Progenitor cell of endocrine pancreas (in vitro differentiated cells): ENCODE results near the gene CEP170B. TPM values are rescaled to one million over a fixed set of nuclear protein-coding genes. Genes with fewer than 3 reads are reported as not detected.
"Not testable (repeated sequence)": the region's sequence is repeated elsewhere in the genome, so short reads cannot be mapped to it uniquely, and the experiment has no call there.

Experiments
- DNase-seq: peaks from one replicate; pipeline ENCODE4 v3.0.0; 2021; ENCODE audit warnings: low spot score; ENCODE audit not compliant: unreplicated experiment
- H3K27ac Mint-ChIP-seq: 2 replicates; pipeline ENCODE4 v1.8.0; 2021; ENCODE audit warnings: mild to moderate bottlenecking, moderate library complexity, mixed read lengths
- H3K27me3 Mint-ChIP-seq: 2 replicates; pipeline ENCODE4 v1.8.0; 2021; ENCODE audit warnings: mixed read lengths
- H3K36me3 Mint-ChIP-seq: 2 replicates; pipeline ENCODE4 v1.8.0; 2022; ENCODE audit warnings: mixed read lengths; ENCODE audit not compliant: insufficient read depth
- H3K4me1 Mint-ChIP-seq: 2 replicates; pipeline ENCODE4 v1.8.0; 2021; ENCODE audit warnings: low read depth, mixed read lengths
- H3K4me3 Mint-ChIP-seq: 2 replicates; pipeline ENCODE4 v1.8.0; 2021; ENCODE audit warnings: low read depth, mild to moderate bottlenecking, moderate library complexity, mixed read lengths
- H3K9me3 Mint-ChIP-seq: 2 replicates; pipeline ENCODE4 v1.8.0; 2021; ENCODE audit warnings: low read depth, mixed read lengths
- total RNA-seq: library from RNA; stranded (reverse); gene quantifications from 2 replicates; pipeline ENCODE4 v1.2.1, GENCODE V29; 2021
- TF ChIP-seq, protein P1 (sequence below): fragments of 200-600 bp; sonication (generic); IDR thresholded peaks from one replicate; pipeline ENCODE4 v1.5.0; 2021; ENCODE audit warnings: antibody characterized with exemption, mild to moderate bottlenecking; ENCODE audit not compliant: unreplicated experiment

Gene CEP170B
- total RNA-seq, 1 donor from 2014 or later = 48.9 TPM

DNA sequence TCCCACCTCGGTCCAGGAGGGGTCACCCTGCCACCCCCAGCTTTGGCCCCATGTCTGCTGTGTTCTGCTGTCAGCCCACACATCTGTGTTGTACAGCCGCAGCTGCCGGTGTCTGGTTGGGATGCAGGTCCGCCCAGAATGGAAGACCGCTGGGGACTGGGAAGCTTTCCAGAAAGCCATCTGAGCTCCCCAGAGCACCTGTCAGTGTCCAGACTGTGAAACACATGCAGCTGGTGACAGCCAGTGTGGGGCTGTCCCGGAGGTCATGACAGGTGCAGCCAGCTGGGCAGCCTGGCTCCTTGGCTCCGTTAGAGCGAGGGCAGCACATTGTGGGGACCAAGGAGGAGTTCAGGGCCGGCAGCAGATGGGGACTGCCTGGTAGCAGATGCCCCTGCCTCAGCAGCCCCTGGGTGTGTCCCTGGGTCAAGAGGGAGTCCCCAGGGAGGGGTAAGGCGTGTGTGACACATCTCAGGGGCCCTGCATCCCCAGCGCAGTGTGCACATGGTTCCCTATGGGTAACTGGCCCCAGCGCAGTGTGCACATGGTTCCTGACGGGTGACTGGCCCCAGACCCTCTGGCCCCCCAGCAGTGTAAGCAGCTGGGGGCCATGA, 16.4 kb downstream of the CEP170B start:
- Mint-ChIP-seq H3K27ac (no peak overlapping the region), H3K4me3 (no peak overlapping the region)

DNA sequence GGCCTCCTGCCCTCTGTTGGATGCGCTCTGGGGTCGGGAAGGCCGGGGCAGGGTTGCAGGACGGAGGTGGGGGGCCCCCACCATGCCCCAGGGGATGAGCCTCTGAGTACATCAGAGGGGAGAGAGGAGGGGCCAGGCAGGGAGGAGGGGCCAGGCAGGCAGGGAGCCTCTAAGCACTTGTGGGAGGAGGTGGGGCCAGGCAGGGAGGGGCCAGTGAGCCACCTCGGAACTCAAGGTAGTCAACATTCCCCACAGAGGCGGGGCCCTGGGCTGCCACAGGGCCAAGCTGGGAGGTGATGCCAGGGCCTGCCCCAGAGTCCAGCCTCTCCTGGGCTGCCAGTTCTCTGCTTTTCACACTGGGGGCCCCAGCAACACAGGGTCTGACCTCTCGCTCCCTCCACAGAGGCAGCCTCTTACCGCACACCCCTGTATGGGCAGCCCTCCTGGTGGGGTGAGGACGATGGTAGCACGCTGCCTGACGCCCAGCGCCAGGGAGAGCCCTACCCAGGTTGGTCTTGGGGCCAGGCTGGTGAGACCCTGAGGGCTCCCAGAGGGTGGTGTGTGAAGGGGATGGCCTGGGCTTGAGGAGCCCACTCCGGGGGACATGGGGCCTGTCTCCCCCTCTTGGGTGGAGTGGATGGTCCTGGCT, 17.4 kb downstream of the CEP170B start:
- TF ChIP-seq, protein P1, sequence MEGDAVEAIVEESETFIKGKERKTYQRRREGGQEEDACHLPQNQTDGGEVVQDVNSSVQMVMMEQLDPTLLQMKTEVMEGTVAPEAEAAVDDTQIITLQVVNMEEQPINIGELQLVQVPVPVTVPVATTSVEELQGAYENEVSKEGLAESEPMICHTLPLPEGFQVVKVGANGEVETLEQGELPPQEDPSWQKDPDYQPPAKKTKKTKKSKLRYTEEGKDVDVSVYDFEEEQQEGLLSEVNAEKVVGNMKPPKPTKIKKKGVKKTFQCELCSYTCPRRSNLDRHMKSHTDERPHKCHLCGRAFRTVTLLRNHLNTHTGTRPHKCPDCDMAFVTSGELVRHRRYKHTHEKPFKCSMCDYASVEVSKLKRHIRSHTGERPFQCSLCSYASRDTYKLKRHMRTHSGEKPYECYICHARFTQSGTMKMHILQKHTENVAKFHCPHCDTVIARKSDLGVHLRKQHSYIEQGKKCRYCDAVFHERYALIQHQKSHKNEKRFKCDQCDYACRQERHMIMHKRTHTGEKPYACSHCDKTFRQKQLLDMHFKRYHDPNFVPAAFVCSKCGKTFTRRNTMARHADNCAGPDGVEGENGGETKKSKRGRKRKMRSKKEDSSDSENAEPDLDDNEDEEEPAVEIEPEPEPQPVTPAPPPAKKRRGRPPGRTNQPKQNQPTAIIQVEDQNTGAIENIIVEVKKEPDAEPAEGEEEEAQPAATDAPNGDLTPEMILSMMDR = no peak
- Mint-ChIP-seq H3K27me3 (no peaks in the 10 kb centered on the region), H3K36me3 (peaks cover 4% of the 10 kb centered on the region), H3K4me1 (no peaks in the 10 kb centered on the region), H3K4me3 (no peak overlapping the region), H3K27ac (no peak overlapping the region), H3K9me3 (no peaks in the 10 kb centered on the region)
- DNase-seq = no peak

More for the DNA sequence above, 16.4 kb downstream of the CEP170B start:
- H3K27me3 Mint-ChIP-seq = no peaks in the 10 kb centered on the region
- H3K36me3 Mint-ChIP-seq = peaks cover 4% of the 10 kb centered on the region
- DNase-seq = no peak
- H3K9me3 Mint-ChIP-seq = no peaks in the 10 kb centered on the region
- H3K4me1 Mint-ChIP-seq = no peaks in the 10 kb centered on the region
- TF ChIP-seq, protein P1 = no peak

DNA sequence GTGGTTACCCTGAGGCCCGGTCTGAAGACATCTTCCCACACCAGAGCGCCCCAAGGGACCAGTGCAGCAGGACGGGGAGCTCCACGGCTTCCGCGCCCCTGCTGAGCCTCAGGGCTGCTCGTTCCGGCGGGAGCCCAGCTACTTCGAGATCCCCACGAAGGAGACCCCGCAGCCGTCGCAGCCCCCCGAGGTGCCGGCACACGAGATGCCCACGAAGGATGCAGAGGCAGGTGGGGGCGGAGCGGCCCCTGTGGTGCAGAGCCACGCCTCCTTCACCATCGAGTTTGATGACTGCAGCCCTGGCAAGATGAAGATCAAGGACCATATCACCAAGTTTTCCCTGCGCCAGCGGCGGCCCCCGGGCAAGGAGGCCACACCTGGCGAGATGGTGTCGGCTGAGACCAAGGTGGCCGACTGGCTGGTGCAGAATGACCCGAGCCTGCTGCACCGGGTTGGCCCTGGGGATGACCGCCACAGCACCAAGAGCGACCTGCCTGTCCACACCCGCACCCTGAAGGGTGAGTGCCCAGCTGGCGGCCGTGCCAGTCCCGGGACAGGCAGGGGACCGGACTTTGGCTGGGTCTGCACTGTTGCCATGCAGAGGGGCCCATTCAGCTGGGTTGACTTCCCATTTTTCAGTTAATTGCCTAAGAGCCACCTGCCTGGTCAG, 18.1 kb downstream of the CEP170B start:
- Mint-ChIP-seq H3K36me3 (peaks cover 4% of the 10 kb centered on the region), H3K9me3 (no peaks in the 10 kb centered on the region), H3K4me1 (no peaks in the 10 kb centered on the region), H3K27ac (no peak overlapping the region), H3K4me3 (no peak overlapping the region), H3K27me3 (no peaks in the 10 kb centered on the region)
- DNase-seq = no peak
- TF ChIP-seq, protein P1 = no peak

DNA sequence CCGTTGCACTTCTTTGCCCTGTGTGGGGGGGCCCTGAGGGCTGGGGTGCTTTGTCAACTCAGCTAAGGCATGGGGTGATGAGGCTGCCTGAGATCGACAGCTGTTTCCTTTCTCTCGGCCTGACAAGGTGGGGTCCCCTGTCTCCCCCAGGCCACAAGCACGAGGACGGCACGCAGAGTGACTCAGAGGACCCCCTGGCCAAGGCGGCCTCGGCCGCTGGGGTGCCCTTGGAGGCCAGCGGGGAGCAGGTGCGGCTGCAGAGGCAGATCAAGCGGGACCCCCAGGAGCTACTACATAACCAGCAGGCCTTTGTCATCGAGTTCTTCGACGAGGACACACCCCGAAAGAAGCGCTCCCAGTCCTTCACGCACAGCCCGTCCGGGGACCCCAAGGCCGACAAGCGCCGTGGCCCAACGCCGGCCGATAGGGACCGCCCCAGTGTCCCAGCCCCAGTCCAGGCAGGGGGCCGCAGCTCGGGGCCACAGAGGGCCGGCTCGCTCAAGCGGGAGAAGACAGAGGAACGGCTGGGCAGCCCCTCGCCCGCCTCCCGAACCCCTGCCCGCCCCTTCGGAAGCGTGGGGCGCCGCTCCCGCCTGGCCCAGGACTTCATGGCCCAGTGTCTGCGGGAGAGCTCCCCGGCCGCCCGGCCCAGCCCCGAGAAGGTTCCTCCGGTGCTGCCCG, 18.8 kb downstream of the CEP170B start:
- no peak for DNase-seq
- Mint-ChIP-seq H3K9me3 (no peaks in the 10 kb centered on the region), H3K36me3 (peaks cover 4% of the 10 kb centered on the region), H3K4me1 (no peaks in the 10 kb centered on the region), H3K27ac (no peak overlapping the region), H3K27me3 (no peaks in the 10 kb centered on the region), H3K4me3 (no peak overlapping the region)
- TF ChIP-seq, protein P1 = no peak

DNA sequence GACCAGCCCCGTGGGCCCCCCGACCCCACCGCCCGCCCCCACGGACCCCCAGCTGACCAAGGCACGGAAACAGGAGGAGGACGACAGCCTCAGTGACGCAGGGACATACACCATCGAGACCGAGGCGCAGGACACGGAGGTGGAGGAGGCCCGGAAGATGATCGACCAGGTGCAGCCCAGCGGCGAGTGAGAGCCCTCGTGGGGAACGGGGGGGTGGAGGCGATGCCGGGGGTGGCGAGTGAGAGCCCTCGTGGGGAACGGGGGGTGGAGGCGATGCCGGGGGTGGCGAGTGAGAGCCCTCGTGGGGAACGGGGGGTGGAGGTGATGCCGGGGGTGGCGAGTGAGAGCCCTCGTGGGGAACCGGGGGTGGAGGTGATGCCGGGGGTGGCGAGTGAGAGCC, 19.3 kb downstream of the CEP170B start:
- not testable (repeated sequence) for H3K4me1 Mint-ChIP-seq, H3K9me3 Mint-ChIP-seq, DNase-seq, H3K27me3 Mint-ChIP-seq, H3K27ac Mint-ChIP-seq, H3K4me3 Mint-ChIP-seq, H3K36me3 Mint-ChIP-seq
